GM12801 (cell line): ENCODE results near the gene PLCH1.

Experiments
- CTCF ChIP-seq: IDR thresholded peaks from one replicate; pipeline ENCODE4 v1.5.1; 2011; ENCODE audit warnings: control low read depth; ENCODE audit not compliant: insufficient read length; ENCODE audit errors: extremely low read depth

The PLCH1 gene

GRCh38 chr3:155594526-155595187 lies 150.2 kb downstream of the PLCH1 start:
- TF ChIP-seq CTCF, result no peak

GRCh38 chr3:155587581-155587980 lies 157.3 kb downstream of the PLCH1 start:
- no peak for TF ChIP-seq CTCF

- no peak for TF ChIP-seq CTCF
Measured at GRCh38 chr3:155585384-155585783, 159.5 kb downstream of the PLCH1 start.

- TF ChIP-seq CTCF, result no peak
Measured at GRCh38 chr3:155581579-155581978, 163.3 kb downstream of the PLCH1 start.

- no peak for TF ChIP-seq CTCF
Measured at GRCh38 chr3:155572085-155572484, 172.8 kb downstream of the PLCH1 start.

GRCh38 chr3:155568295-155568694 lies 176.6 kb downstream of the PLCH1 start:
- no peak for TF ChIP-seq CTCF

GRCh38 chr3:155560594-155560993 lies 184.3 kb downstream of the PLCH1 start:
- no peak for TF ChIP-seq CTCF
